ENCODE measurements around the gene PLK3. TPM values are rescaled to one million over a fixed set of nuclear protein-coding genes. Genes with fewer than 3 reads are reported as not detected.

PLK3 gene
- total and polyA plus RNA-seq, 9 of the 15 experiments (the other 6 are each of a cell fraction or from before 2014, with no cell fraction given) = 0.52 to 22.7 (median 11.0) TPM

Small RNAs within 50 kb of the gene (small RNA-seq; reads per million reads assigned to genes)
- gene AL136380.1 = not detected
- 506 reads per million, percentile 99 among the genes with 10 or more reads in this experiment for gene SNORD38A
- gene SNORD38B = not detected
- 5,947 reads per million, percentile 100 among the genes with 10 or more reads in this experiment for gene SNORD46
- not detected for gene SNORD55

Other genes with a start within 250 kb of the PLK3 start
Only the 7 nearest of the 12 such genes appear.
- gene RNU5D-1, start 69.2 kb upstream of the PLK3 start, total RNA-seq (2014; rRNA removed) = not detected in 2 replicates
- not detected in 2 replicates for gene RNU5D-1, start 69.2 kb upstream of the PLK3 start, total RNA-seq (2014; rRNA removed; fragmentation: Illumina TruSeq; extraction: Trizol)
- under 0.01 TPM in 1 of 2 replicates, not detected in the other for gene RNU5D-1, start 69.2 kb upstream of the PLK3 start, total RNA-seq (2015; rRNA removed; fragmentation: Illumina TruSeq; extraction: Trizol)
- not detected in 2 replicates for gene RNU5D-1, start 69.2 kb upstream of the PLK3 start, total RNA-seq (2021)
- under 0.01 TPM in 1 of 2 replicates, not detected in the other for gene RNU5D-1, start 69.2 kb upstream of the PLK3 start, polyA plus RNA-seq (2011; rRNA removed)
- gene RNU5D-1, start 69.2 kb upstream of the PLK3 start, polyA plus RNA-seq (2014; fragmentation: Illumina TruSeq; extraction: Trizol) = not detected in 2 replicates
- not detected for gene RNU5D-1, start 69.2 kb upstream of the PLK3 start, polyA plus RNA-seq (2014; fragmentation: Nextera tagmentation; extraction: Ambion mirVana)
- not detected in 2 replicates for gene RNU5D-1, start 69.2 kb upstream of the PLK3 start, polyA plus RNA-seq (2014; rRNA removed)
- 143 and 159 TPM in 2 replicates for gene KIF2C, start 60.5 kb upstream of the PLK3 start, total RNA-seq (2014; rRNA removed)
- 169 and 184 TPM in 2 replicates for gene KIF2C, start 60.5 kb upstream of the PLK3 start, total RNA-seq (2014; rRNA removed; fragmentation: Illumina TruSeq; extraction: Trizol)
- gene KIF2C, start 60.5 kb upstream of the PLK3 start, total RNA-seq (2015; rRNA removed; fragmentation: Illumina TruSeq; extraction: Trizol) = 160 and 164 TPM in 2 replicates
- gene KIF2C, start 60.5 kb upstream of the PLK3 start, total RNA-seq (2021) = 156 and 173 TPM in 2 replicates
- 214 and 226 TPM in 2 replicates for gene KIF2C, start 60.5 kb upstream of the PLK3 start, polyA plus RNA-seq (2011; rRNA removed)
- 196 and 210 TPM in 2 replicates for gene KIF2C, start 60.5 kb upstream of the PLK3 start, polyA plus RNA-seq (2014; fragmentation: Illumina TruSeq; extraction: Trizol)
- gene KIF2C, start 60.5 kb upstream of the PLK3 start, polyA plus RNA-seq (2014; fragmentation: Nextera tagmentation; extraction: Ambion mirVana) = 100 to 1,000 TPM in 1 of 2 experiments, 10 to 100 TPM in 1; 84.9 to 161 TPM
- gene KIF2C, start 60.5 kb upstream of the PLK3 start, polyA plus RNA-seq (2014; rRNA removed) = 163 and 183 TPM in 2 replicates
- gene RPS8, start 24.8 kb upstream of the PLK3 start, total RNA-seq (2014; rRNA removed) = 3,851 and 4,431 TPM in 2 replicates
- gene RPS8, start 24.8 kb upstream of the PLK3 start, total RNA-seq (2014; rRNA removed; fragmentation: Illumina TruSeq; extraction: Trizol) = 2,850 and 3,258 TPM in 2 replicates
- gene RPS8, start 24.8 kb upstream of the PLK3 start, total RNA-seq (2015; rRNA removed; fragmentation: Illumina TruSeq; extraction: Trizol) = 3,074 and 3,307 TPM in 2 replicates
- 3,109 and 3,518 TPM in 2 replicates for gene RPS8, start 24.8 kb upstream of the PLK3 start, total RNA-seq (2021)
- gene RPS8, start 24.8 kb upstream of the PLK3 start, polyA plus RNA-seq (2011; rRNA removed) = 2,871 and 3,497 TPM in 2 replicates
- gene RPS8, start 24.8 kb upstream of the PLK3 start, polyA plus RNA-seq (2014; fragmentation: Illumina TruSeq; extraction: Trizol) = 2,545 and 2,717 TPM in 2 replicates
- 1,000 to 10,000 TPM; 2,431 to 2,562 TPM for gene RPS8, start 24.8 kb upstream of the PLK3 start, polyA plus RNA-seq (2014; fragmentation: Nextera tagmentation; extraction: Ambion mirVana)
- gene RPS8, start 24.8 kb upstream of the PLK3 start, polyA plus RNA-seq (2014; rRNA removed) = 3,694 and 4,168 TPM in 2 replicates
- gene BEST4, start 12.2 kb upstream of the PLK3 start, total RNA-seq (2014; rRNA removed) = not detected in 2 replicates
- not detected in 2 replicates for gene BEST4, start 12.2 kb upstream of the PLK3 start, total RNA-seq (2014; rRNA removed; fragmentation: Illumina TruSeq; extraction: Trizol)
- gene BEST4, start 12.2 kb upstream of the PLK3 start, total RNA-seq (2015; rRNA removed; fragmentation: Illumina TruSeq; extraction: Trizol) = not detected in 2 replicates
- not detected in 2 replicates for gene BEST4, start 12.2 kb upstream of the PLK3 start, total RNA-seq (2021)
- 0.05 and 0.07 TPM in 2 replicates for gene BEST4, start 12.2 kb upstream of the PLK3 start, polyA plus RNA-seq (2011; rRNA removed)
- gene BEST4, start 12.2 kb upstream of the PLK3 start, polyA plus RNA-seq (2014; fragmentation: Illumina TruSeq; extraction: Trizol) = not detected in 2 replicates
- not detected for gene BEST4, start 12.2 kb upstream of the PLK3 start, polyA plus RNA-seq (2014; fragmentation: Nextera tagmentation; extraction: Ambion mirVana)
- 0.11 TPM in 1 of 2 replicates, not detected in the other for gene BEST4, start 12.2 kb upstream of the PLK3 start, polyA plus RNA-seq (2014; rRNA removed)
- gene DYNLT4, start 7.0 kb downstream of the PLK3 start, total RNA-seq (2014; rRNA removed) = 0.73 TPM in 1 of 2 replicates, not detected in the other
- not detected in 2 replicates for gene DYNLT4, start 7.0 kb downstream of the PLK3 start, total RNA-seq (2014; rRNA removed; fragmentation: Illumina TruSeq; extraction: Trizol)
- gene DYNLT4, start 7.0 kb downstream of the PLK3 start, total RNA-seq (2015; rRNA removed; fragmentation: Illumina TruSeq; extraction: Trizol) = not detected in 2 replicates
- 0.29 TPM in 1 of 2 replicates, not detected in the other for gene DYNLT4, start 7.0 kb downstream of the PLK3 start, total RNA-seq (2021)
- gene DYNLT4, start 7.0 kb downstream of the PLK3 start, polyA plus RNA-seq (2011; rRNA removed) = 0.11 TPM in 1 of 2 replicates, not detected in the other
- gene DYNLT4, start 7.0 kb downstream of the PLK3 start, polyA plus RNA-seq (2014; fragmentation: Illumina TruSeq; extraction: Trizol) = not detected in 2 replicates
- not detected for gene DYNLT4, start 7.0 kb downstream of the PLK3 start, polyA plus RNA-seq (2014; fragmentation: Nextera tagmentation; extraction: Ambion mirVana)
- gene DYNLT4, start 7.0 kb downstream of the PLK3 start, polyA plus RNA-seq (2014; rRNA removed) = not detected in 2 replicates
- 0.73 and 1.5 TPM in 2 replicates for gene BTBD19, start 8.1 kb downstream of the PLK3 start, total RNA-seq (2014; rRNA removed)
- gene BTBD19, start 8.1 kb downstream of the PLK3 start, total RNA-seq (2014; rRNA removed; fragmentation: Illumina TruSeq; extraction: Trizol) = 0.32 and 0.76 TPM in 2 replicates
- gene BTBD19, start 8.1 kb downstream of the PLK3 start, total RNA-seq (2015; rRNA removed; fragmentation: Illumina TruSeq; extraction: Trizol) = 0.41 and 0.72 TPM in 2 replicates
- 1.7 and 2.0 TPM in 2 replicates for gene BTBD19, start 8.1 kb downstream of the PLK3 start, total RNA-seq (2021)
- 1.4 and 1.5 TPM in 2 replicates for gene BTBD19, start 8.1 kb downstream of the PLK3 start, polyA plus RNA-seq (2011; rRNA removed)
- 0.95 and 1.4 TPM in 2 replicates for gene BTBD19, start 8.1 kb downstream of the PLK3 start, polyA plus RNA-seq (2014; fragmentation: Illumina TruSeq; extraction: Trizol)
- under 1 TPM; 0.22 to 0.38 TPM for gene BTBD19, start 8.1 kb downstream of the PLK3 start, polyA plus RNA-seq (2014; fragmentation: Nextera tagmentation; extraction: Ambion mirVana)
- 1.8 and 1.9 TPM in 2 replicates for gene BTBD19, start 8.1 kb downstream of the PLK3 start, polyA plus RNA-seq (2014; rRNA removed)
- 0.16 TPM in 1 of 2 replicates, not detected in the other for gene PTCH2, start 42.9 kb downstream of the PLK3 start, total RNA-seq (2014; rRNA removed)
- 16.8 and 20.5 TPM in 2 replicates for gene PTCH2, start 42.9 kb downstream of the PLK3 start, total RNA-seq (2014; rRNA removed; fragmentation: Illumina TruSeq; extraction: Trizol)
- 21.5 and 27.3 TPM in 2 replicates for gene PTCH2, start 42.9 kb downstream of the PLK3 start, total RNA-seq (2015; rRNA removed; fragmentation: Illumina TruSeq; extraction: Trizol)
- 3.0 TPM in 2 replicates for gene PTCH2, start 42.9 kb downstream of the PLK3 start, total RNA-seq (2021)
- 0.25 and 0.51 TPM in 2 replicates for gene PTCH2, start 42.9 kb downstream of the PLK3 start, polyA plus RNA-seq (2011; rRNA removed)
- gene PTCH2, start 42.9 kb downstream of the PLK3 start, polyA plus RNA-seq (2014; fragmentation: Illumina TruSeq; extraction: Trizol) = 0.33 and 0.35 TPM in 2 replicates
- gene PTCH2, start 42.9 kb downstream of the PLK3 start, polyA plus RNA-seq (2014; fragmentation: Nextera tagmentation; extraction: Ambion mirVana) = under 1 TPM; 0.15 to 0.25 TPM
- 0.39 and 0.64 TPM in 2 replicates for gene PTCH2, start 42.9 kb downstream of the PLK3 start, polyA plus RNA-seq (2014; rRNA removed)